Measurements from ENCODE around the gene TRERF1. TPM values are rescaled to one million over a fixed set of nuclear protein-coding genes. Genes with fewer than 3 reads are reported as not detected.

The TRERF1 gene
- total and polyA plus RNA-seq, 2 of the 8 experiments (the other 6 are each of a cell fraction or from before 2014, with no cell fraction given) = 10.8 to 21.5 TPM

- TF ChIP-seq CHD7 (IDR thresholded peaks at IDR 0.05; ENCODE audit: insufficient replicate concordance, low read length) = no peak
- TF ChIP-seq SUZ12 (IDR thresholded peaks at IDR 0.05; ENCODE audit: low read length) = peak; percentile 25; the same call in 1 of the 2 replicates
- no peak for TF ChIP-seq RFX5 (IDR thresholded peaks at IDR 0.05; ENCODE audit: borderline replicate concordance, low read depth, low read length)
- peak in 1 of 2 experiments; percentile 6; a peak in 2 of 4 replicates for TF ChIP-seq RAD21 (IDR thresholded peaks at IDR 0.05 in 1 of 2, conservative IDR thresholded peaks at IDR 0.05 in 1 of 2; ENCODE audit: low read depth in 2 of 2, low read length in 2 of 2)
- peak; percentile 71 for TF ChIP-seq EGR1 (IDR thresholded peaks at IDR 0.05; ENCODE audit: borderline replicate concordance, low read depth, low read length)
- TF ChIP-seq SAP30 (IDR thresholded peaks at IDR 0.05; ENCODE audit: insufficient read depth, insufficient replicate concordance, low read length) = peak; percentile 59
- TF ChIP-seq RBBP5 (IDR thresholded peaks at IDR 0.05; ENCODE audit: borderline replicate concordance, low read depth, low read length) = no peak; the same call in 1 of the 2 replicates
- TF ChIP-seq SP1 (IDR thresholded peaks at IDR 0.05; ENCODE audit: low read depth, low read length) = peak; percentile 14; the same call in 1 of the 2 replicates
Measured at GRCh38 chr6:42451333-42452170, at the start of gene TRERF1 (continued).

Measured in H1 (cell line).